ENCODE results near the gene PROKR1. TPM values are rescaled to one million over a fixed set of nuclear protein-coding genes. Genes with fewer than 3 reads are reported as not detected.

The PROKR1 gene
- polyA plus RNA-seq, 1 donor from 2014 or later, result 0.06 TPM

GRCh38 chr2:68696554-68696953 is 53.2 kb downstream of the PROKR1 start:
- Histone ChIP-seq H3K9me3 (ENCODE audit: low read length) (no peaks in the 10 kb centered on the region), H3K9ac (ENCODE audit: low read length) (no peak overlapping the region), H3F3A (ENCODE audit: insufficient read depth, low read length, poor library complexity, severe bottlenecking) (no peaks in the 10 kb centered on the region), H3K4me2 (ENCODE audit: low read length) (no peak overlapping the region), H4K20me1 (ENCODE audit: insufficient read depth) (no peaks in the 10 kb centered on the region), H3K79me2 (replicated peaks; ENCODE audit: insufficient read depth, low read length) (no peaks in the 10 kb centered on the region), H2AFZ (ENCODE audit: low read depth, low read length) (no peak overlapping the region), H3K9me2 (ENCODE audit: insufficient read depth, low read length) (no peaks in the 10 kb centered on the region), H3K36me3 (ENCODE audit: insufficient read depth, low read length) (no peaks in the 10 kb centered on the region), H3K27ac (ENCODE audit: low read length) (no peak overlapping the region), H3K4me3 (ENCODE audit: low read length) (no peak overlapping the region), H3K27me3 (ENCODE audit: insufficient read depth, low read depth, low read length) (no peaks in the 10 kb centered on the region)
- TF ChIP-seq POLR2AphosphoS5 (IDR thresholded peaks at IDR 0.05) (no peak), MXI1 (conservative IDR thresholded peaks at IDR 0.05; ENCODE audit: poor library complexity, severe bottlenecking) (no peak), TAF1 (IDR thresholded peaks at IDR 0.05; ENCODE audit: low read depth) (no peak), RAD21 (conservative IDR thresholded peaks at IDR 0.05) (no peak), CTCF (IDR thresholded peaks at IDR 0.05; ENCODE audit: poor library complexity, severe bottlenecking) (no peak), EP300 (conservative IDR thresholded peaks at IDR 0.05; ENCODE audit: poor library complexity, severe bottlenecking) (no peak), SMC3 (conservative IDR thresholded peaks at IDR 0.05; ENCODE audit: poor library complexity) (no peak), EZH2 (IDR thresholded peaks at IDR 0.05; ENCODE audit: borderline replicate concordance, insufficient read depth, low read length, poor library complexity, severe bottlenecking) (no peak), REST (IDR thresholded peaks at IDR 0.05; ENCODE audit: borderline replicate concordance) (no peak)

GRCh38 chr2:68698567-68699377 is 55.4 kb downstream of the PROKR1 start:
- no peaks in the 10 kb centered on the region for H3K9me2 ChIP-seq (ENCODE audit: insufficient read depth, low read length)
- no peak overlapping the region for H3K9ac ChIP-seq (ENCODE audit: low read length)
- H3K9me3 ChIP-seq (ENCODE audit: low read length), result no peaks in the 10 kb centered on the region
- H4K20me1 ChIP-seq (ENCODE audit: insufficient read depth), result no peaks in the 10 kb centered on the region
- no peak overlapping the region for H3K27ac ChIP-seq (ENCODE audit: low read length)
- H3K79me2 ChIP-seq (replicated peaks; ENCODE audit: insufficient read depth, low read length), result no peaks in the 10 kb centered on the region
- no peak overlapping the region for H3K4me2 ChIP-seq (ENCODE audit: low read length)
- H2AFZ ChIP-seq (ENCODE audit: low read depth, low read length), result no peak overlapping the region
- no peaks in the 10 kb centered on the region for H3F3A ChIP-seq (ENCODE audit: insufficient read depth, low read length, poor library complexity, severe bottlenecking)
- H3K36me3 ChIP-seq (ENCODE audit: insufficient read depth, low read length), result no peaks in the 10 kb centered on the region
- H3K4me3 ChIP-seq (ENCODE audit: low read length), result no peak overlapping the region
- H3K27me3 ChIP-seq (ENCODE audit: insufficient read depth, low read depth, low read length), result no peaks in the 10 kb centered on the region
- no peak for TF ChIP-seq RAD21 (conservative IDR thresholded peaks at IDR 0.05)
- no peak for TF ChIP-seq TAF1 (IDR thresholded peaks at IDR 0.05; ENCODE audit: low read depth)
- TF ChIP-seq EP300 (conservative IDR thresholded peaks at IDR 0.05; ENCODE audit: poor library complexity, severe bottlenecking), result no peak
- TF ChIP-seq POLR2AphosphoS5 (IDR thresholded peaks at IDR 0.05), result no peak
- TF ChIP-seq CTCF (IDR thresholded peaks at IDR 0.05; ENCODE audit: poor library complexity, severe bottlenecking), result no peak
- TF ChIP-seq REST (IDR thresholded peaks at IDR 0.05; ENCODE audit: borderline replicate concordance), result no peak
- no peak for TF ChIP-seq MXI1 (conservative IDR thresholded peaks at IDR 0.05; ENCODE audit: poor library complexity, severe bottlenecking)
- TF ChIP-seq SMC3 (conservative IDR thresholded peaks at IDR 0.05; ENCODE audit: poor library complexity), result no peak
- no peak for TF ChIP-seq EZH2 (IDR thresholded peaks at IDR 0.05; ENCODE audit: borderline replicate concordance, insufficient read depth, low read length, poor library complexity, severe bottlenecking)

Measured in neural cell (in vitro differentiated cells).